Activated T-cell treated with anti-CD3 and anti-CD28 coated beads, Interleukin-2, amount 50 U/mL, for 1 hour (primary cell): Measurements from ENCODE around the gene LSM4.
A peak's percentile ranks its signal among the peaks of the same experiment; 100 is the strongest.

Experiments
- DNase-seq: peaks from one replicate; pipeline ENCODE4 v3.0.0-alpha.2; 2020

Gene LSM4

DNA sequence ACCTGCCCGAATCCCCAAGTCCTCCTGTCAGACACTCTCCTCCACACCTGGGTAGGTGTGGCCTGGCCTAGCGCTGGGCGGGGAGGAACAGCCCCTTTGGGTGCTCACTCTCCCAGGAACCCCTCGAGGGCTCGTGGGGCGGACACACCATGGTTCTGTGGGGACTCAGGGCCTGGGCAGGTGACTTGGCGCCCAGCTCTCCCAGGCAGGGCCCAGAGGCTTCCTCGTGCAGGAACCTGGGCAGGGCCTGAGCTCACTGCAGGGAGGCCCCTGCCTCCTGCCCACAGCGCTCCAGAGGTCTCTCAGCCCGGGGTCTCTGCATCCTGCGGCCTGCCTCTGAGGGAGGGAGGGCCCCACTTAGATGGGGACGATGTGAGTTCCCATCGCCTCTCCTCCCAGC lies 11.9 kb downstream of the LSM4 start:
- DNase-seq = no peak

DNA sequence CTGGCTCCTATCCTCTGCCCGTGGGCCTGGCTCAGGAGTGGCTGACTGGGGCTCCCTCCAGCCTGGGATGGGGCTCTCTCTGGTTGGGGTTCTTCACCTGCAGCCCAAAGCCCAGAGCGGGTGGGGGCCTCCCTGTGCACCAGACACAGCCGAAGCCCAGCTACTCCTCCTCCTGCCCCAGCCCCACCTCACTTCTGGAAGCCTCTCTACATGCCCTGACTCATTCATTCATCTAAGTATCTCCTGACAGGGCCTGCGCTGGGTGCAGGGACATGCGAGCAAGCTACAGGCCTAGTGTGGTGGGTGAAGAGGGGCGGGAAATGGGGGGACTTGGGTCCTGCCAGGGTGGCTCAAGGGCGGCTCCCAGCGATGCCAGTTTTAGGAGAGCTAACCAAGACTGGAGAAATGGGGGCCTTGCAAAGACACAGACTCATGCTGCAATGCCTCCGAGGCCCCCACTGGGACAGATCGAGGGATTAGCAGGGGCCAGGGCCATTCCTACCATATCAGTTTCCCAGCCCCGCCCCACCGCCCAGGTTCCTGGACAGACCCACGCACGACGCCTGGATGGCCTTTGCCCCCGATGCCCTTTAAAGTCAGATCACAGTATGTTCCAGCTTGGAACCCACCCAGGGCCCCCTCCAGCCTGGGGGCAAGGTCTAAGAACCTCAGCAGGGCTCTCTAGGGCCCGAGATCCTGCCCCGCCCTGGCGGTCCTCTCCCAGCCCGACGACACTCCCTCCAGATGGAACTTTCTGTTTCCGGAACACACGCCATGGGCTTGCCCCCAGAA lies 12.6 kb downstream of the LSM4 start:
- DNase-seq = no peak

GRCh38 chr19:18309525-18310064 lies 13.3 kb downstream of the LSM4 start:
- no peak for DNase-seq

GRCh38 chr19:18308948-18309325 lies 13.9 kb downstream of the LSM4 start:
- DNase-seq = no peak

DNA sequence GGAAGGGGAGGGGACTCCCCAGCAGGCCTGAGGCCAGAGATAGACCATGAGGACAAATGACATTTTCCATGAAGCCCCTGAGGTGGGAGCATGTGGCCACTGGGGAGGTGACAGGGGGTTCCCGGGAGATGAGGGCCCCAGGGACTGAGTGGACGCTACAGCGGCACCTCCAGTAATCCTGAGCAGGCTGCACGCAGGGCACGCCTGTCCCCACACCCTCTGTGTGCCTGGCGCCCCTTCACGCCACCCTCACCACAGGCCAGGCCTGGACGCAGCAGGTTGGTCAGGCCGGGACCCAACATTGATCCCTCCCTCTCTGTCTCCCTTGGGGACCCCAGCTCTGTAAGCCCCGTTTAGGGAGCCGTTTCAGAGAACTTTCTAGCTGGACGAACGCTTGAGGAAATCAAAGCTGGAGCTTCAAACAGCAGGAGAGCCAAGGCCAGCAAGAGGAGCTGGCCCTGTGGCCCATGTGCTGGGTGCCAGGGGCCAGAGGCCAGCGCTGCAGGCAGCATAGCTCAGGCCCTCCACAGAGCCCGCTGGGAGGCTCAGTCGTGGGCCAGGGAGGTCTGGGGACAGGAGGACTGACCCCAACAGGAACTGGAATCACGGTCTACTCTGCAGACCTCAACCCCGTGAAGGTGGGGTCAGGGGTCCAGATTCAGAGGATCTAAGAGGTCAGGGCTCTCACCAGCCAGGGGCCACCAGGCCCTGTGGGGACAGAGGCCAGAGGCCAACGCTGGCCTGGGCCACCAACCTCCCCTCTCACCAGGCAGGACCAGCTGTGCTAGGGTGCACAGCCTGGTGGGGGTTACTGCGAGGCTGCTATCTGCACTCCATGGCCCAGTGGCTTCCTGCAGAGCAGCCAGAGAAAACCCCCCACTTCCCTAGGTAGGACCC lies 14.6 kb downstream of the LSM4 start:
- no peak for DNase-seq

GRCh38 chr19:18307271-18307681 lies 15.6 kb downstream of the LSM4 start:
- DNase-seq = no peak

- DNase-seq = peak; percentile 42
Observed at GRCh38 chr19:18306888-18307260, 16.0 kb downstream of the LSM4 start.

- no peak for DNase-seq
Observed at GRCh38 chr19:18306209-18306887, 16.5 kb downstream of the LSM4 start.

- DNase-seq = peak; percentile 86
Observed at GRCh38 chr19:18304458-18305310, 18.2 kb downstream of the LSM4 start.

GRCh38 chr19:18304208-18304457 lies 18.7 kb downstream of the LSM4 start:
- peak; percentile 53 for DNase-seq

- DNase-seq = no peak
Observed at GRCh38 chr19:18301718-18302111, 21.2 kb downstream of the LSM4 start.

GRCh38 chr19:18300930-18301717 lies 21.8 kb downstream of the LSM4 start:
- no peak for DNase-seq

DNA sequence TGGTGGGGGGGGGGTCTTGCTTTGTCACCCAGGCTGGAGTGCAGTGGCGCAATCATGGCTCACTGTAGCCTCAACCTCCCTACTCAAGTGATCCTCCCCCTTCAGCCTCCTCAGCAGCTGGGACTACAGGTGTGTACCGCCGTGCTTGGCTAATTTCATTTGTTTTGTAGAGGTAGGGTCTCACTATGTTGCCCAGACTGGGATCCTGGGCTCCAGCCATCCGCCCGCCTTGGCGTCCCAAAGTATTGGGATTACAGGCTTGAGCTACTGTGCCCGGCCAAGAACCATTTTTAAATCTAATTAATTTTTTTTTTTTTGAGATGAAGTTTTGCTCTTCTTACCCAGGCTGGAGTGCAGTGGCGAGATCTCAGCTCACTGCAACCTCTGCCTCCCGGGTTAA lies 23.2 kb downstream of the LSM4 start:
- no peak for DNase-seq

DNA sequence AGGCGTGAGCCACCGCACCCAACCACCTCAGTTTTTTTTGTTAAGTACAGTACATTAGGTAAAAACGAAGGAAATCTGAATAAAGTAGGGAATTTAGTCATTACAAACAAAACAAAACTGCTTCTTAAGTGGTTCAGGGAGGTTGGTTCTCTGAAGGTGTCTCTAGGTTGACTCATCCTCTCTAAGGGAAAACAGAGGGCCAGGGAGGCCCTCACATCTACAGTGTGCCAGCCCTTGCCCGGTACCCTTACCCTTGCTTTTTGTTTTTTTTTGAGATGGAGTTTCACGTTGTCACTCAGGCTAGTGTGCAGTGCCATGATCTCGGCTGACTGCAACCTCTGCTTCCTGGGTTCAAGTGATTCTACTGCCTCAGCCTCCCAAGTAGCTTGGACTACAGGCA lies 24.3 kb downstream of the LSM4 start:
- DNase-seq = no peak

- no peak for DNase-seq
Observed at GRCh38 chr19:18297308-18297707, 25.6 kb downstream of the LSM4 start.

DNA sequence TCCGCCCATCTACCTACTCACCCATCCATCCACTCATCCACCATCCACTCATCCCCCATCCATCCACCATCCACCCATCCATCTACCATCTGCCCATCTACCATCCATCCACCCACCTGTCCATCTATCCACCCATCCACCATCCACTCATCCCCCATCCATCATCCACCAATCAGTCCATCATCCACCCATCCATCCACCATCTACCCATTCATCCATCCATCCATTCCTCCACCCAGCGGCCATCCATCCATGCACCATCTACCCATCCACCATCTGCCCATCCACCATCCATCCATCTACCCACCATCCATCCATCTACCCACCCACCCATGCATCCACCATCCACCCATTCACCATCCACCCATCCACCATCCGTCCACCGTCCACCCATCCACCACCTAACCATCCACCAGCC lies 27.8 kb downstream of the LSM4 start:
- no peak for DNase-seq

DNA sequence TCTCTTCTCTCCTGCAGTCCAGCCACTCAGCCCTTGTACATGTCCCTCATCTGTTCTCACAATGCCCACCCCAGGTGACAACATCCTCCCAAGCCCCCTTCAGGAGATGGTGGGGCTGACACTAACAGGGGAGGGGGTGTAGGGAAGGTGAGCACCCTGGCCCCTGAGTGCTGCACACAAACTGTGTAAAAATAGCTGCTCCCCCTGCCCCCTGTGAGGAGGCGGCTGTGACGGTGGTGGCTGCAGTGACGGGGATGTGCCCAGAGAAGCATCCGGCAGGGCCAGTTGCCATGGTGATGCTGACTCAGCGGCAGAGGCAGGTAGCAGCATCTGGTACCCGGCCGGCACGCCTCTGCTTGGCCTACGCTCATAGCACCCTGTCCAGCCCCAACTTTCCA lies 28.4 kb downstream of the LSM4 start:
- peak; percentile 91 for DNase-seq

DNA sequence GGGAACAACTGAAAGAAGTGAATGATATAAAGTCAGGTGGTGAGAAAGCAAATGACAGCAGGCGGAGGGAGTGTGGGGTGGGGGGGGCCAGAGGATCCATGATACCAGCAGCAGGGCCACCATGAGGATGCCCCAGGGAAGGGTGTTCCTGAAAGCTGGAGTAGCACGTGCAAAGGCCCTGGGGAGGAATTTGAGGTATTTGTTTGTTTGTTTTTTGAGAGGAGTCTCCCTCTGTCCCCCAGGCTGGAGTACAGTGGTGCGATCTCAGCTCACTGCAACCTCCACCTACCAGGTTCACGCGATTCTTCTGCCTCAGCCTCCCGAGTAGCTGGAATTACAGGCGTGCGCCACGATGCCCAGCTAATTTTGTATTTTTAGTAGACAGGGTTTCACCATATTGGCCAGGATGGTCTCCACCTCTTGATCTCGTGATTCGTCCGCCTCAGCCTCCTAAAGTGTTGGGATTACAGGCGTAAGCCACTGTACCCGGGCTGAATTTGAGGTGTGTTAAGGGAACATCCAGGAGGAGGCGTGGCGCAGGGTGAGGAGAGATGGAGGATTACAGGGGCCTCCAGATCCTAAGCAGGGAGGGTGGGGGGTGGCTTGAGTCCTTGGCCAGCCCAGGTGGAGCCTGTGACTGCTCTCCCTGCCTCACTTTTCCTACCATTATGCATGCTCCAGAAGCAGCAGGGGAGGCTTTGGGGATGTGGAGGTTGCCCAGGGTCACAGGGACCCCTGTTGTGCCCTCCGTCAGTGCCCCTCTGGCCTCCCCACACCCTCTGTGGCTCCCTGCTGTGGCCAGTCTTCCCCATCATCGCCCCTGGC lies 29.0 kb downstream of the LSM4 start:
- DNase-seq = no peak

- peak; percentile 57 for DNase-seq
Observed at GRCh38 chr19:18292810-18293641, 29.9 kb downstream of the LSM4 start.

DNA sequence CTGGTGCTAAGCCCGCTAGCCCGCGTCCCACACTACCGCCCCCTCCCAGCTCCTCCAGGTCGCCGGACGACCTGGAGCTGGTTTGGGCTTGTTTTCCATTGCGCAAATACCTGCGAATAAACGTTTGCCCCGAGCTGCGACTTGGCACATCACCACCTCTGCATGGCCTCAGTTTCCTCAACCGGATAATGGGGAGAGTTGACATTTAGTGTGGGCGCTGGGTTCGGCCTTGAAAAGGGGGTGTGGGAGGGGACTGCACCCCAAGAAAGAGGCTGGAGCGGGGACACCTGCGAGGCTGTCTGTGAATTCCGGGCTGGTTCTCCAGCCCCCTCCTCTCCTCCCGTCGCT lies 30.4 kb downstream of the LSM4 start:
- DNase-seq = no peak
